Colonic mucosa (tissue), 4 donors: Measurements from ENCODE around the gene USP34. TPM values are rescaled to one million over a fixed set of nuclear protein-coding genes. Genes with fewer than 3 reads are reported as not detected.
"Not testable (repeated sequence)": the region's sequence is repeated elsewhere in the genome, so short reads cannot be mapped to it uniquely, and the experiment has no call there.

Experiments
- DNase-seq: peaks from one replicate; pipeline ENCODE4 v3.0.0-alpha.2; 2020
- H3K27ac ChIP-seq: fragments of 200-600 bp; one replicate; pipeline ENCODE4 v1.8.0; 2021
- H3K27me3 ChIP-seq: fragments of 200-600 bp; one replicate; pipeline ENCODE4 v1.8.0; 2021
- H3K36me3 ChIP-seq: fragments of 200-600 bp; one replicate; pipeline ENCODE4 v1.8.0; 2021
- H3K4me1 ChIP-seq: fragments of 200-600 bp; one replicate; pipeline ENCODE4 v1.8.0; 2021; ENCODE audit warnings: mild to moderate bottlenecking
- H3K4me3 ChIP-seq: fragments of 200-600 bp; one replicate; pipeline ENCODE4 v1.8.0; 2021
- H3K9ac ChIP-seq, 2 donors: one replicate each; pipeline ENCODE4 v1.7.0; 2013; ENCODE audit warnings: control low read depth in 2 of 2, low read depth in 2 of 2, low read length in 2 of 2
- H3K9me3 ChIP-seq: fragments of 200-600 bp; one replicate; pipeline ENCODE4 v1.8.0; 2021
- CTCF ChIP-seq: fragments of 200-600 bp; IDR thresholded peaks from one replicate; pipeline ENCODE4 v1.8.0; 2022; ENCODE audit warnings: antibody characterized with exemption, mild to moderate bottlenecking
- intact Hi-C: fragments of 100-400 bp; cut with DNase I; formaldehyde crosslinking; loops from one replicate; pipeline ENCODE4 v1.14.1; 2022
- total RNA-seq, 2 donors: library from RNA; stranded (reverse); fragmentation: NEBNext Ultra II Directional in 1 of 2; extraction: Animal tissue kit (Norgen Biotek cat#: 25700) in 1 of 2; gene quantifications; one replicate each; pipeline ENCODE4 v1.2.1, GENCODE V29; 2021
- donor health status: healthy.
- donor health status: DM: no; HTN: no; CAD: no.
- donor health status: DM: no; HTN: no; CAD: no.

USP34 gene
- total RNA-seq, 2 donors from 2014 or later, result 70.8 to 76.3 TPM

- H3K27ac ChIP-seq, result no peak overlapping the region
- no peak for TF ChIP-seq CTCF
- H3K4me3 ChIP-seq, result no peak overlapping the region
- DNase-seq, result no peak
- H3K36me3 ChIP-seq, result no peaks in the 10 kb centered on the region
- H3K27me3 ChIP-seq, result no peaks in the 10 kb centered on the region
- H3K9ac ChIP-seq, result no peak overlapping the region
- no peaks in the 10 kb centered on the region for H3K4me1 ChIP-seq
- intact Hi-C loops, result no loop called here
- no peaks in the 10 kb centered on the region for H3K9me3 ChIP-seq
Observed at GRCh38 chr2:61165946-61166345, 304.9 kb downstream of the USP34 start.

- H3K9me3 ChIP-seq, intact Hi-C loops, H3K27me3 ChIP-seq, H3K36me3 ChIP-seq, H3K9ac ChIP-seq, H3K27ac ChIP-seq, H3K4me3 ChIP-seq, H3K4me1 ChIP-seq, DNase-seq: not testable (repeated sequence)
Observed at GRCh38 chr2:61165082-61165481, 305.8 kb downstream of the USP34 start.

- intact Hi-C loops, result no loop called here
- Histone ChIP-seq H3K4me3 (no peak overlapping the region), H3K4me1 (no peaks in the 10 kb centered on the region), H3K27ac (no peak overlapping the region), H3K36me3 (no peaks in the 10 kb centered on the region), H3K9me3 (no peaks in the 10 kb centered on the region), H3K27me3 (no peaks in the 10 kb centered on the region), H3K9ac (no peak overlapping the region)
- no peak for DNase-seq
- TF ChIP-seq CTCF, result no peak
Observed at GRCh38 chr2:61162721-61163120, 308.2 kb downstream of the USP34 start.

GRCh38 chr2:61161888-61162287 lies 309.0 kb downstream of the USP34 start, which contains the start of gene C2orf74:
Gene C2orf74 (plus strand): TSS chr2:61162188. CDS start chr2:61162515, 327 bp downstream.
- Histone ChIP-seq H3K9ac (no peak within 1 kb of the TSS), H3K36me3 (no peaks in the 10 kb centered on the region), H3K27me3 (no peaks in the 10 kb centered on the region), H3K4me3 (no peak within 1 kb of the TSS), H3K4me1 (no peaks in the 10 kb centered on the region), H3K27ac (no peak within 1 kb of the TSS), H3K9me3 (no peaks in the 10 kb centered on the region)
- intact Hi-C loops, result no loop called here
- TF ChIP-seq CTCF, result no peak
- no peak for DNase-seq

GRCh38 chr2:61158356-61158955 lies 312.4 kb downstream of the USP34 start:
- DNase-seq, result no peak
- no peak overlapping the region for H3K4me3 ChIP-seq
- no peaks in the 10 kb centered on the region for H3K9me3 ChIP-seq
- H3K36me3 ChIP-seq, result no peaks in the 10 kb centered on the region
- intact Hi-C loops, result no loop called here
- no peak overlapping the region for H3K9ac ChIP-seq
- H3K27me3 ChIP-seq, result no peaks in the 10 kb centered on the region
- TF ChIP-seq CTCF, result no peak
- no peaks in the 10 kb centered on the region for H3K4me1 ChIP-seq
- no peak overlapping the region for H3K27ac ChIP-seq

- DNase-seq, result no peak
- Histone ChIP-seq H3K27me3 (no peaks in the 10 kb centered on the region), H3K4me1 (no peaks in the 10 kb centered on the region), H3K36me3 (no peaks in the 10 kb centered on the region), H3K9me3 (no peaks in the 10 kb centered on the region), H3K27ac (no peak overlapping the region), H3K4me3 (no peak overlapping the region), H3K9ac (no peak overlapping the region)
- no peak for TF ChIP-seq CTCF
- intact Hi-C loops, result no loop called here
Observed at GRCh38 chr2:61157371-61158003, 313.4 kb downstream of the USP34 start.
